Activated CD4-positive, alpha-beta memory T cell treated with anti-CD3 and anti-CD28 coated beads for 36 hours (primary cell): ENCODE measurements around the gene SIGLEC10. TPM values are rescaled to one million over a fixed set of nuclear protein-coding genes. Genes with fewer than 3 reads are reported as not detected.
"Not testable (repeated sequence)": the region's sequence is repeated elsewhere in the genome, so short reads cannot be mapped to it uniquely, and the experiment has no call there.

Experiments
- CTCF ChIA-PET: fragments of 350-600 bp; sonication (Branson Sonifier 250); formaldehyde crosslinking; loops from one replicate; lab custom pipeline; 2021; ENCODE audit warnings: antibody characterized with exemption, inconsistent platforms; lab: Charles Lee
- POLR2A ChIA-PET: fragments of 350-600 bp; sonication (Branson Sonifier 250); formaldehyde crosslinking; loops from one replicate; lab custom pipeline; 2021; ENCODE audit warnings: antibody characterized with exemption; lab: Charles Lee
- DNase-seq: peaks from one replicate; pipeline ENCODE4 v3.0.0-alpha.2; 2020
- H3K27ac Mint-ChIP-seq: one replicate; pipeline ENCODE4 v1.8.0; 2021; ENCODE audit warnings: mixed read lengths
- H3K27me3 Mint-ChIP-seq: one replicate; pipeline ENCODE4 v1.8.0; 2021; ENCODE audit warnings: mixed read lengths
- H3K36me3 Mint-ChIP-seq: one replicate; pipeline ENCODE4 v1.8.0; 2021; ENCODE audit warnings: mixed read lengths
- H3K4me1 Mint-ChIP-seq: one replicate; pipeline ENCODE4 v1.8.0; 2021; ENCODE audit warnings: low read depth, mixed read lengths
- H3K4me3 Mint-ChIP-seq: one replicate; pipeline ENCODE4 v1.8.0; 2021; ENCODE audit warnings: mild to moderate bottlenecking, mixed read lengths
- H3K9me3 Mint-ChIP-seq: one replicate; pipeline ENCODE4 v1.8.0; 2021; ENCODE audit warnings: mixed read lengths
- intact Hi-C: fragments of 100-400 bp; cut with micrococcal nuclease; formaldehyde crosslinking; loops from one replicate; pipeline ENCODE4 v1.15.1; 2023
- total RNA-seq, 2 experiments: library from RNA; stranded (reverse); gene quantifications; one replicate each; pipeline ENCODE4 v1.2.3, GENCODE V29; 2021

SIGLEC10 gene
- total RNA-seq, 2 experiments from 2014 or later, result 0.19 to 0.26 TPM

DNA sequence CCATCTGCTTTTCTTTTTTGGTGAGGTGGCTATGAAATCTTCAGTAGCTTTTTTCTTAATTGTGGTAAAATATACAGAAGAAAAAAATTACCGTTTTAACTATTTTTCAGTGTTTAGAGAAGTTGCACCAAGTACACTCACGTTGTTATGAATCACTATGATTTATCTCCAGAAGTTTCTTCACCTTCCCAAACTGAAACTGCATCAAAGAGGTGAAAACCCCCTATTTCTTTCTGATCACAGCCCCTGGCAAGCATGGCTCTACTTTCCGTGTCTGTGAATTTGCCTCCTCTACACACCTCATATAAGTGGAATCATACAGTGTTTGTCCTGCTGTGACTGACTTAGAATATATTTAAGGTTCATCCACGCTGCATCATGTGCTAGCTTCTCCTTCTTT, 15.6 kb upstream of the SIGLEC10 start:
- no peak overlapping the region for H3K4me3 Mint-ChIP-seq
- ChIA-PET CTCF (interaction anchor here (0.6 to 1.7 kb wide), 4 partner anchors 8 to 82 kb away, joined by 3 to 6 read pairs (median 4); no protein-coding TSS in a partner anchor), POLR2A (no interaction called here)
- H3K4me1 Mint-ChIP-seq, result peaks cover 5% of the 10 kb centered on the region
- intact Hi-C loops, result no loop called here
- DNase-seq, result no peak
- H3K27ac Mint-ChIP-seq, result no peak overlapping the region
- no peaks in the 10 kb centered on the region for H3K9me3 Mint-ChIP-seq
- no peaks in the 10 kb centered on the region for H3K36me3 Mint-ChIP-seq
- H3K27me3 Mint-ChIP-seq, result peaks cover 5% of the 10 kb centered on the region

- Mint-ChIP-seq H3K4me1 (peaks cover 9% of the 10 kb centered on the region), H3K27ac (no peak overlapping the region), H3K9me3 (no peaks in the 10 kb centered on the region), H3K4me3 (no peak overlapping the region), H3K36me3 (no peaks in the 10 kb centered on the region), H3K27me3 (no peaks in the 10 kb centered on the region)
- CTCF ChIA-PET, result interaction anchor here (0.6 to 1.1 kb wide), 2 partner anchors 9 to 206 kb away, joined by 3 read pairs; no protein-coding TSS in a partner anchor
- POLR2A ChIA-PET, result no interaction called here
- intact Hi-C loops, result no loop called here
- DNase-seq, result no peak
Observed at GRCh38 chr19:51431124-51431523, 13.7 kb upstream of the SIGLEC10 start.

GRCh38 chr19:51430221-51430620, 12.8 kb upstream of the SIGLEC10 start:
- DNase-seq, result no peak
- ChIA-PET POLR2A (no interaction called here), CTCF (no interaction called here)
- intact Hi-C loops, result no loop called here
- no peaks in the 10 kb centered on the region for H3K9me3 Mint-ChIP-seq
- H3K27ac Mint-ChIP-seq, result no peak overlapping the region
- H3K27me3 Mint-ChIP-seq, result peaks cover 5% of the 10 kb centered on the region
- H3K4me3 Mint-ChIP-seq, result no peak overlapping the region
- peaks cover 9% of the 10 kb centered on the region for H3K4me1 Mint-ChIP-seq
- no peaks in the 10 kb centered on the region for H3K36me3 Mint-ChIP-seq

- Mint-ChIP-seq H3K36me3 (no peaks in the 10 kb centered on the region), H3K4me3 (no peak overlapping the region), H3K27ac (no peak overlapping the region), H3K9me3 (no peaks in the 10 kb centered on the region), H3K4me1 (peaks cover 5% of the 10 kb centered on the region), H3K27me3 (peaks cover 6% of the 10 kb centered on the region)
- ChIA-PET CTCF (interaction anchor here (0.9 to 1.6 kb wide), 3 partner anchors 14 to 45 kb away, joined by 3 to 4 read pairs (median 4); no protein-coding TSS in a partner anchor), POLR2A (interaction anchor here (1.5 kb wide), 1 partner anchor 14 kb away, joined by 3 read pairs; no protein-coding TSS in a partner anchor)
- DNase-seq, result no peak
- intact Hi-C loops, result no loop called here
Observed at GRCh38 chr19:51427201-51427600, 9.8 kb upstream of the SIGLEC10 start.

GRCh38 chr19:51422053-51422448, 4.6 kb upstream of the SIGLEC10 start:
- H3K27ac Mint-ChIP-seq, result no peak overlapping the region
- no peak overlapping the region for H3K4me3 Mint-ChIP-seq
- CTCF ChIA-PET, result interaction anchor here (0.5 to 8.3 kb wide), 39 partner anchors 9 to 248 kb away, joined by 3 to 74 read pairs (median 4); partner anchors contain the start of genes LIM2 and SIGLEC14

DNA sequence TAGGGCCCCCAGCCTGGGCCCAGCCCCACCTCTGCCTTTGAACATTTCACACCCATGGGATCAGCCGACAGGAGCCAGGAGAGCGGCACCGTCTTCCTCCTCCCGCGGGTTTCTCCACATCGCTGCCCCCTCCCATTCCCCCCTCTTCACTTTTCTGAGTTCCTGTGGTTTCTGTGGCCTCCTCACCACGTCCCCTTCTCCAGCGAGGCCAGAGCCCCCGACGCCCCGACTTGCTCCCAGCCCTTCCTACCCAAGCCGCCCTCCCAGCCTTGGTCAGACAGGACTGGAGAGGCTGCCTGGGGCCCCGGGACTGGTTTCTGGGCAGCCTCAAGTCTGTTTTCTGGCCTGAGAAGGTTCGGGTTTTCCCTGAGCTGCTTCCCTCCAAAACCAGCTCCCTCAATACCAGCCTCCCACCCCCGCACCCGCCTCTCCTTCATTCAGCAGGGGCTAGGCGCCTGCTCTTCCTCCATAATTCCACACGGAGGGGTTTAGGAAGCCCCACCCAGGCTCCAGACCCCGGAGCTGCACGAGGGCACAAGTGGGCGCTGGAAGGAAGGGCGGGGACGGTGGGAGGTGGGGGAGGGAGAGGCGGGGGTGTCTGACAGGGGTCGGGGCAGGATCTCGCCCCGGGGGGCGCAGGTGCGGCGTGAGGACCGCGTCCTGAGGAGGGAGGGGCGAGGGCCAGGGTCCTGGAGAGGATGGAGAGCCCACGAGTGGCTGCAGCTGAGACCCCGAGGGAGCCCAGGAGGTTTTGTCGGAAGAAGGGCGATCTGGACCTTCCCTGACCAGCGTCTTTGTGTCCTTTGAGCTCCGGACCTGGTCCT, 4.0 kb upstream of the SIGLEC10 start:
- Mint-ChIP-seq H3K9me3 (no peaks in the 10 kb centered on the region), H3K4me1 (peaks cover 21% of the 10 kb centered on the region), H3K27ac (no peak overlapping the region), H3K27me3 (peaks cover 21% of the 10 kb centered on the region), H3K4me3 (no peak overlapping the region), H3K36me3 (no peaks in the 10 kb centered on the region)
- no peak for DNase-seq
- ChIA-PET CTCF (interaction anchor here (0.5 to 8.3 kb wide), 43 partner anchors 8 to 263 kb away, joined by 3 to 74 read pairs (median 4); partner anchors contain the start of genes LIM2 and SIGLEC14), POLR2A (interaction anchor here (0.7 to 0.9 kb wide), 2 partner anchors 26 to 94 kb away, joined by 3 to 4 read pairs; no protein-coding TSS in a partner anchor)
- intact Hi-C loops, result loop anchor here (1.0 to 5.0 kb wide), 3 partner anchors 18 to 236 kb away; no protein-coding TSS in a partner anchor

More at GRCh38 chr19:51422053-51422448, 4.6 kb upstream of the SIGLEC10 start:
- H3K27me3 Mint-ChIP-seq, result peaks cover 18% of the 10 kb centered on the region
- peaks cover 18% of the 10 kb centered on the region for H3K4me1 Mint-ChIP-seq
- intact Hi-C loops, result loop anchor here (1.0 to 5.0 kb wide), 3 partner anchors 17 to 235 kb away; no protein-coding TSS in a partner anchor
- no peaks in the 10 kb centered on the region for H3K36me3 Mint-ChIP-seq
- H3K9me3 Mint-ChIP-seq, result no peaks in the 10 kb centered on the region
- DNase-seq, result peak; percentile 91
- POLR2A ChIA-PET, result no interaction called here

GRCh38 chr19:51420511-51420910, 3.1 kb upstream of the SIGLEC10 start:
- intact Hi-C loops, result loop anchor here (5.0 kb wide), 1 partner anchor 237 kb away; no protein-coding TSS in a partner anchor
- not testable (repeated sequence) for H3K4me3 Mint-ChIP-seq, H3K36me3 Mint-ChIP-seq, H3K27ac Mint-ChIP-seq, H3K9me3 Mint-ChIP-seq, DNase-seq
- ChIA-PET CTCF (interaction anchor here (0.7 to 8.3 kb wide), 14 partner anchors 13 to 262 kb away, joined by 3 to 74 read pairs (median 9); no protein-coding TSS in a partner anchor), POLR2A (interaction anchor here (0.7 to 0.9 kb wide), 2 partner anchors 25 to 95 kb away, joined by 3 to 4 read pairs; no protein-coding TSS in a partner anchor)
- Mint-ChIP-seq H3K27me3 (peaks cover 17% of the 10 kb centered on the region), H3K4me1 (peaks cover 21% of the 10 kb centered on the region)

- ChIA-PET CTCF (interaction anchor here (0.8 to 8.3 kb wide), 6 partner anchors 23 to 243 kb away, joined by 3 to 74 read pairs (median 6); no protein-coding TSS in a partner anchor), POLR2A (interaction anchor here (1.3 to 1.6 kb wide), 2 partner anchors 21 to 25 kb away, joined by 3 to 4 read pairs; no protein-coding TSS in a partner anchor)
- Mint-ChIP-seq H3K27ac (no peak overlapping the region), H3K27me3 (peaks cover 17% of the 10 kb centered on the region), H3K4me3 (no peak overlapping the region), H3K9me3 (no peaks in the 10 kb centered on the region), H3K36me3 (no peaks in the 10 kb centered on the region), H3K4me1 (peaks cover 21% of the 10 kb centered on the region)
- intact Hi-C loops, result no loop called here
- DNase-seq, result no peak
Observed at GRCh38 chr19:51418707-51419106, 1.3 kb upstream of the SIGLEC10 start.

- intact Hi-C loops, result no loop called here
- Mint-ChIP-seq H3K27ac (peak overlapping the region; percentile 38), H3K9me3 (no peaks in the 10 kb centered on the region), H3K36me3 (no peaks in the 10 kb centered on the region), H3K4me1 (peaks cover 21% of the 10 kb centered on the region), H3K27me3 (peaks cover 15% of the 10 kb centered on the region), H3K4me3 (no peak overlapping the region)
- CTCF ChIA-PET, result interaction anchor here (1.0 to 8.3 kb wide), 8 partner anchors 17 to 243 kb away, joined by 3 to 74 read pairs (median 6); no protein-coding TSS in a partner anchor
- POLR2A ChIA-PET, result interaction anchor here (1.3 to 1.6 kb wide), 3 partner anchors 22 to 24 kb away, joined by 3 to 8 read pairs (median 4); no protein-coding TSS in a partner anchor
- no peak for DNase-seq
Observed at GRCh38 chr19:51417810-51418157, 342 bp upstream of the SIGLEC10 start.

GRCh38 chr19:51416422-51416821, 1.0 kb downstream of the SIGLEC10 start:
- DNase-seq, intact Hi-C loops, POLR2A ChIA-PET, H3K36me3 Mint-ChIP-seq, H3K27ac Mint-ChIP-seq, H3K9me3 Mint-ChIP-seq, H3K4me3 Mint-ChIP-seq: not testable (repeated sequence)
- peaks cover 17% of the 10 kb centered on the region for H3K27me3 Mint-ChIP-seq
- CTCF ChIA-PET, result interaction anchor here (0.9 to 1.9 kb wide), 3 partner anchors 18 to 241 kb away, joined by 4 to 8 read pairs (median 4); no protein-coding TSS in a partner anchor
- peaks cover 18% of the 10 kb centered on the region for H3K4me1 Mint-ChIP-seq

GRCh38 chr19:51415187-51415586, 2.3 kb downstream of the SIGLEC10 start:
- H3K36me3 Mint-ChIP-seq, result no peaks in the 10 kb centered on the region
- ChIA-PET POLR2A (no interaction called here), CTCF (interaction anchor here (1.5 kb wide), 1 partner anchor 17 kb away, joined by 6 read pairs; no protein-coding TSS in a partner anchor)
- intact Hi-C loops, result no loop called here
- no peak overlapping the region for H3K27ac Mint-ChIP-seq
- no peak for DNase-seq
- peaks cover 18% of the 10 kb centered on the region for H3K4me1 Mint-ChIP-seq
- no peak overlapping the region for H3K4me3 Mint-ChIP-seq
- H3K27me3 Mint-ChIP-seq, result peaks cover 15% of the 10 kb centered on the region
- H3K9me3 Mint-ChIP-seq, result no peaks in the 10 kb centered on the region
